Activated T-helper 17 cell treated with anti-CD3 and anti-CD28 coated beads, Interleukin-2, amount 50 U/mL, for 72 hours (primary cell): ENCODE data around the gene ABHD6. TPM values are rescaled to one million over a fixed set of nuclear protein-coding genes. Genes with fewer than 3 reads are reported as not detected.
"Not testable (repeated sequence)": the region's sequence is repeated elsewhere in the genome, so short reads cannot be mapped to it uniquely, and the experiment has no call there.

ENCODE experiments used
- ATAC-seq: fragments of 150-1000 bp; cut with Tn5 transposase; replicated peaks from 2 replicates; pipeline ENCODE4 v1.10.0; 2021; ENCODE audit warnings: mild to moderate bottlenecking, moderate library complexity
- H3K27ac Mint-ChIP-seq: one replicate; pipeline ENCODE4 v1.8.0; 2022; ENCODE audit warnings: mixed read lengths
- H3K27me3 Mint-ChIP-seq: one replicate; pipeline ENCODE4 v1.8.0; 2022; ENCODE audit warnings: mixed read lengths
- H3K36me3 Mint-ChIP-seq: one replicate; pipeline ENCODE4 v1.8.0; 2022; ENCODE audit warnings: low read depth, mild to moderate bottlenecking, mixed read lengths
- H3K4me1 Mint-ChIP-seq: one replicate; pipeline ENCODE4 v1.8.0; 2022; ENCODE audit warnings: mixed read lengths
- H3K4me3 Mint-ChIP-seq: one replicate; pipeline ENCODE4 v1.8.0; 2022; ENCODE audit warnings: mild to moderate bottlenecking, mixed read lengths
- H3K9me3 Mint-ChIP-seq: one replicate; pipeline ENCODE4 v1.8.0; 2022; ENCODE audit warnings: mixed read lengths
- total RNA-seq, 2 donors: library from RNA; stranded (reverse); gene quantifications; one replicate each; pipeline ENCODE4 v1.2.3, GENCODE V29; 2022

ABHD6 gene
- total RNA-seq, 2 donors from 2014 or later: 1.8 to 4.9 TPM

DNA sequence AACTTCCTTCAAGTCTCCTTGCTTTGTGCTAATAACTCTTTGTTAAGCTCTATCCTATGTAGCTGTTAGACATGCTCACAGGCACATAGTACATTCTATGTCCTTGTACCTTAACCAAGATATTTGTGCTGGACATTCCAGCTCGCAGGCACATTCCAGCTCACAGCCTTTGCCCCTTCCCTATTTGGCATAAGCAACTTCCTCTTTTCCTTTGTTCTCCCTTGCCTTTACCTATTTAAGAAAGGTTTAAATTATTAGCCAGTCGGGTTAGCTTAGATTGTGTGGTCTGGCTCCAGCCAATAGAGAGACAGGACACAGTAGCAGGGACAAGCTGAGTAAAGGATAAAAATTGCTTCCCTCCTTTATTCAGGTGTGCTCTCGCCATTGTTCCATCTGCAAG is 36.1 kb upstream of the ABHD6 start:
- not testable (repeated sequence) for H3K4me1 Mint-ChIP-seq, H3K36me3 Mint-ChIP-seq, H3K27ac Mint-ChIP-seq, ATAC-seq, H3K9me3 Mint-ChIP-seq, H3K4me3 Mint-ChIP-seq
- H3K27me3 Mint-ChIP-seq: peaks cover 20% of the 10 kb centered on the region

DNA sequence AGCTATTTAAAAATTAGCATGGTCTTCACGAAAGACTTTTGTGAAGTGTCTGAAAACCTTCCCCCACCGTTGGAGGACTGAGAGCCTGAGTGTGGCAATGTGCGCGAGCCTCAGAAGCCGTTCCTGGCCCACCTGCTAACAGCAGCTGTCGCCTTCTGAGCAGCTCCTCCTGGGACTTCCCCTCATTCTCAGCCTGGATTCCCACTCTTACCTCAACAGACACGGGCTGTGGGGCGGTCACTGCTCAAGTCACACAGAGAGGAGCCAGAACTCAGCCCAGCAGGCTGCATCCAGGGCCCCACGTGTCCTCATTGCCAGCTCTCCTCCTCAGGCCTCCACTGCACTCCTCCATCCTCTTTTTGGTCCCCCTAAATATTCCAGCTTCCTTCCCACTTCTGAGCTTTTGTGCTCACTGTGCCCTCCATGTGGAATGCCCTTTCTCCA is 34.7 kb upstream of the ABHD6 start:
- no peaks in the 10 kb centered on the region for H3K36me3 Mint-ChIP-seq
- ATAC-seq: no peak
- no peak overlapping the region for H3K4me3 Mint-ChIP-seq
- H3K4me1 Mint-ChIP-seq: no peaks in the 10 kb centered on the region
- H3K9me3 Mint-ChIP-seq: no peaks in the 10 kb centered on the region
- H3K27me3 Mint-ChIP-seq: peaks cover 25% of the 10 kb centered on the region
- no peak overlapping the region for H3K27ac Mint-ChIP-seq

DNA sequence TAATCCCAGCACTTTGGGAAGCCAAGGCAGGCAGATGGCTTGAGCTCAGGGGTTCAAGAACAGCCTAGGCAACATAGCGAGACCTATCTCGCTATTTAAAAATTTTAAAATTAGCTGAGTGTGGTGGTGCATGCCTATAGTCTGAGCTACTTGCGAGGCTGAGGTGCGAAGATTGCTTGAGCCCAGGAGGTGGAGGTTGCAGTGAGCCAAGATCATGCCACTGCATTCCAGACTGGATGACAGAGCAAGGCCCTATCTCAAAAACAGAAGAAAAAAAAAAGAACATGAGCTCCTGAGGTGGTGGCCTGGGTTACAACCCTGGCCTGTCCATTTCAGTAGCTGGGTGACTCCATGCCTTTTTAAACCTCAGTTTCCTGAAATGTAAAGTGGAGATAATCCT is 34.1 kb upstream of the ABHD6 start:
- ATAC-seq: no peak
- Mint-ChIP-seq H3K27ac (no peak overlapping the region), H3K9me3 (no peaks in the 10 kb centered on the region), H3K36me3 (no peaks in the 10 kb centered on the region), H3K4me1 (no peaks in the 10 kb centered on the region), H3K27me3 (peaks cover 21% of the 10 kb centered on the region), H3K4me3 (no peak overlapping the region)

DNA sequence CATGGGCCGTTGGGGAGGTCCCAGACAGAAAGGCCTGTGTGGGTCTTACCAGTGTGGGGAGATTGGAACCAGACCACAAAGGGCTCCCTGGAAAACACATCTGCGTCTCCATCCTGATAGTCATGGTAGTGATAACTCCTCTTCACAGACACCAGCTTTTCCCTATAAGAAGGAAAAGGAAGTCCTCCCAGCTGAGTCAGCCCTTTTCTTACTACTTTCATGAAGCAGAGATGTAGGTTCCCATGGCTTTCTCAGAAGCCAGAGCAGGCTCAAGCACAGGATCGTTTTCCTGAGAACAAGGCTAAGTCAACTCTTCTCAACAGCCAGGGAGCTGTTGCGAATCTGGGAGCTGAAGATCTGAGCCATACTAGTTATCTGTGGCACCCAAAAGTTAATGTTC is 32.9 kb upstream of the ABHD6 start:
- no peak overlapping the region for H3K4me3 Mint-ChIP-seq
- no peaks in the 10 kb centered on the region for H3K9me3 Mint-ChIP-seq
- no peaks in the 10 kb centered on the region for H3K36me3 Mint-ChIP-seq
- H3K4me1 Mint-ChIP-seq: no peaks in the 10 kb centered on the region
- no peak overlapping the region for H3K27ac Mint-ChIP-seq
- peaks cover 20% of the 10 kb centered on the region for H3K27me3 Mint-ChIP-seq
- no peak for ATAC-seq

DNA sequence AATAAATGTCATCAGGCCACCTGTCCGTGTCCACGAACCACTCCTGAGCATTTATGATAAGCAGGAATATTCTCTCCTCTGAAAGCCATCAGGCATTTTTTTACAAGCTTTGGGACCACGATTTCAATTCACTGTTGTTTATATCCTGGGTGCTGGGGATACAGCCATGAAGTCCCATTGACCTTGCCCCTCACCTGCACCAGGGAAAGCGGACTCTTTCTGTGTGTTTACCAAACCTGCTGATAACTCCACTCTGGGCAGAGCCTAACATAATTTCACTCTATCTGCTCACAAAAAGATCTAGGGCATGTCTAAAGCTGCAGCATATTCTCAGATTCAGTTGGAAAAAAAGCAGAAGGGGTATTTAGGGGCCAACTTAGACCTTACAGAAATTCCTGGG is 31.6 kb upstream of the ABHD6 start:
- no peaks in the 10 kb centered on the region for H3K36me3 Mint-ChIP-seq
- H3K4me3 Mint-ChIP-seq: no peak overlapping the region
- peak overlapping the region; percentile 43 for H3K27ac Mint-ChIP-seq
- no peak for ATAC-seq
- H3K4me1 Mint-ChIP-seq: no peaks in the 10 kb centered on the region
- H3K9me3 Mint-ChIP-seq: no peaks in the 10 kb centered on the region
- peaks cover 23% of the 10 kb centered on the region for H3K27me3 Mint-ChIP-seq

DNA sequence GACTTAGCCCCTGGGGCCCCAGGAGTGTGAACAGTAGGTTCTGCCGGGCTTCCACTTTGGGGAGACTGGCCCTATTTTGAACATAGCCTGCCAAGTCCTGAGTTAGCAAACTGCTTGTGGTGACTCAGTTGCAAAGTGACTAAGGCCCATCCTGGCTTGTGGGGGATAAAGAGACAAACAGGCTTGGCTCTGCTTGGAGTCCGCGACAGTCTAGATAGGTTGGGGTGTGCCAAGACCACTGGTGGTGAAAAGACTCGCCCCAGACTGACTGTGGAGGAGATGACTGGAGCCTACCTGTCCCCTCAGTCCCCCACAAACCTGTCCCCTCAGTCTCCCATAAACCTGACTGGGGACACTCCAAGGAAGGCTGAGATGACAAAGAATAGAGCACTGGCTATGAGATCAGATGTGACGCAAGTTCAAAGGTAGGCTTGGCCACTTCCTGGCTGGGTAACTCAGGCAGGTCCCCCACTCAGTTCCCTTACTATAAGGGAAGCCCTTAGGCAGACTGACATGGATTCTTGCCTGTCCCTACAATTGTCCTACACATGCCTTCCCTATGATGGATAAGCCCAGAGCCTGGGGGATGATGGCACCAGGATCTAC is 31.1 kb upstream of the ABHD6 start:
- no peaks in the 10 kb centered on the region for H3K36me3 Mint-ChIP-seq
- peak overlapping the region; percentile 43 for H3K27ac Mint-ChIP-seq

DNA sequence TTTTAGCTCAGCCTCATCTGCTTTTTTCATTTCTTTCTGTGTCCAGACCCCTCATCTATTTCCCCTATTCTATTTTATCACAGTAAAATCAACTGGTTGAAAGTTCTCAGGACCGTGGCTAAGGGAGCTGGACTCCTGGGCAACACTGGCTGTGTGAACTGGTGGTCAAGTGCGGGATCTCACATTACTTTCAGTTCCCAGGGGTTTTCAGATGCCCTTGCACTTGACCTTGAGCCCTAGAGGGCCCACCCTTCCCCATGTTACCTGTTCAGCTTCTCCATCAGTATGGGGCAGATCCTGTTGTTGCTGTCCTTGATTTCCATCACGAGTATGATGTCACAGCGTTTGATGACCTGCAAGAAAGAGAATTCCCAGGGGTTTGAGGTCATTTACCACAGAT is 29.6 kb upstream of the ABHD6 start:
- Mint-ChIP-seq H3K4me1 (no peaks in the 10 kb centered on the region), H3K9me3 (no peaks in the 10 kb centered on the region), H3K27ac (peak overlapping the region; percentile 42), H3K36me3 (no peaks in the 10 kb centered on the region), H3K27me3 (peaks cover 19% of the 10 kb centered on the region), H3K4me3 (no peak overlapping the region)
- no peak for ATAC-seq

More for the DNA sequence above, 31.1 kb upstream of the ABHD6 start:
- Mint-ChIP-seq H3K9me3 (no peaks in the 10 kb centered on the region), H3K27me3 (peaks cover 22% of the 10 kb centered on the region), H3K4me1 (no peaks in the 10 kb centered on the region), H3K4me3 (no peak overlapping the region)
- ATAC-seq: peak; percentile 98

DNA sequence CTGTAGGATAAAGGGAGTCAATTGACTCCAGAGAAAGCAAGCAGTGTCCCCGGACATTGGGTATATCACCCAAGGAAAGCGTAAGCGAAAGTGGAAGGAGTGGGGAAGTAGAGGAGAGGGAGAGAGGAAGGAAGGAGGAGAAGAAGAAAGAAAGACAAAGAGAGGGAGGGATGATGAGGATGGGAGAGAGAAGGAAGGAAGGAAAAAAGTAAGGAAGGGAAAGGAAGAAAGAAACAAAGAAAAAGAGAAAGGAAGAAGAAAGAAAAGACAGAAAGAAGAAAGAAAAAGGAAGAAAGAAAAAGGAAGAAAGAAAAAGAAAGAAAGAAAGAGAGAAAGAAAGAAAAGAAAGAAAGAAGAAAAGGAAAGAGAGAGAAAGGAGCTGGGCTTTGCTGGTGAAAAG is 27.7 kb upstream of the ABHD6 start:
- peaks cover 4% of the 10 kb centered on the region for H3K4me1 Mint-ChIP-seq
- H3K9me3 Mint-ChIP-seq: no peaks in the 10 kb centered on the region
- no peak overlapping the region for H3K4me3 Mint-ChIP-seq
- no peaks in the 10 kb centered on the region for H3K36me3 Mint-ChIP-seq
- H3K27me3 Mint-ChIP-seq: peaks cover 15% of the 10 kb centered on the region
- no peak for ATAC-seq
- peak overlapping the region; percentile 32 for H3K27ac Mint-ChIP-seq

DNA sequence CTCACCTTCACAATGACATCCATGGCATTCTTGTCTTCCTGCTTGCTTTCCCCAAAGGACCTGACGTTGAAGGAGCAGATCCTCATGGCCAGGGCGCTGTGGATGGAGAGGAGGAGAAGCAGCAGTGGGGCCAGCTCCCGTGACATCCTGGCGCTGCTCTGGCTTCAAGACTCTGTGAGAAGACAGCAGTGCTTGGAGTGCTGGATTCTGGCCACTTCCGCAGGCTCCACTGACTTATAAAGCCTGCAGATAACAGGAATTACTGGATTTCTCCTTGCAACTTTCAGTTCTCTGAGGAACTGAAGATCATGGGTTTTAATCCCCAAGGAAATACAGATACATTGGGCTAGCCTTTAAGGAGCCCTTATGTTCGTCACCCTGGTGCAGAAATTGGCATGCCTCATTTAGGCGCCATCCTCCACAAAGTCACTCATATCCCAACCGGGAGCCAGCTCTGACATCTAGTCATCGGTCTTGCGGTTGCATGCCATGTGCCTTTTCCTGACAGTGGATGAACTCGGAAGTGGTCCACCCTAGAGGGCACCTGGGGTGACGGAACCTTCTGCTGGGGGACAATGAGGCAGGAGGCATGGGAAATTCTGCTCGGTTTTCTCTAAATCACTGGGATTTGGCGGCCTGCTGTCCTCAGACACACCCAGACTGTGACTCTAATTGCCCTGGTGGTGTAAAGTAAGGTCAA is 26.7 kb upstream of the ABHD6 start, which contains the start of gene DNASE1L3:
Gene DNASE1L3 (minus strand): TSS at position 212 of the 700 bp plus-strand sequence. CDS start 66 bp downstream, at position 146.
- Mint-ChIP-seq H3K9me3 (no peaks in the 10 kb centered on the region), H3K27ac (peak within 1 kb of the TSS; percentile 32), H3K4me1 (peaks cover 8% of the 10 kb centered on the region), H3K4me3 (no peak within 1 kb of the TSS), H3K27me3 (peaks cover 15% of the 10 kb centered on the region), H3K36me3 (no peaks in the 10 kb centered on the region)
- no peak for ATAC-seq

DNA sequence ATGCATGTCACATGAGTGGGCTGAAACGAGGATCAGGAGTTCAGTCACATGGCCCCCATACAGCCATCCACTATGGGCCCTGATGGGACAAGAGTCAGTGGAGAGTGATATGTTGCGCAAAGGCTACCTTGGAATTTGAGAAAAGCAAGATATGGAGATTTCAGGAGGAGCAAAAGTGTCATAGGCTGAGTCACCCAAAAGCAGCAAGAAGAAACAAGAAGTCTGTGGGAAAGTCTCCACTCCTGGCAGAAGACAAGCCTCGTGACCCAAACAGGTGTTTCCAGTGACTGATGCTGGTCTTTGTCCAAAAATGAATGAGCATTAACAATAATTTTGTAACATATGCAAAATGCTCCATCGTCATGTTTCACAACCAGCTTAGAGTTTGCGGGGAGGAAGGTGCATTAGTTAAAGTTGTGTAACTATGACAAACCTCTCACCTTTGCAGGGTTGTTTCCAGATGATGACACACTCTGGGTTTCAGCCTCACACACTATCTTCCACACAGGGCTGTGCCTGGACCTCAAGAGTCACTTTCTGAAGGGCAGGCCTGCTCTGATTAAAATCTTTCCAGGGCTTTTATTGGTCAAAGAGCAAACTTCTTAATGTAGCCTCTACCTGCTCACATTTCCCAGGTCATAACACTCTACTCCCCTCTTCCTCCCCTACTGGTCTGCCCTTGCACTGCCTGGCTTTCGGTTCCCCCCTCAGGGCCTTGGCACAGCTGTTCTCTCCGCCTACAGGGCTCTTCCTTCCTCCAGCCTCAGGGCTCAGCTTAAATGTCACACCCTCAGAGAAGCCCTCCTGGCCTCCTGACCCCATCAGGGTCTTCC is 22.9 kb upstream of the ABHD6 start:
- peak overlapping the region; percentile 27 for H3K4me3 Mint-ChIP-seq
- H3K27ac Mint-ChIP-seq: peak overlapping the region; percentile 71
- peaks cover 8% of the 10 kb centered on the region for H3K27me3 Mint-ChIP-seq
- no peaks in the 10 kb centered on the region for H3K9me3 Mint-ChIP-seq
- H3K36me3 Mint-ChIP-seq: no peaks in the 10 kb centered on the region
- peak; percentile 98 for ATAC-seq
- peaks cover 8% of the 10 kb centered on the region for H3K4me1 Mint-ChIP-seq

DNA sequence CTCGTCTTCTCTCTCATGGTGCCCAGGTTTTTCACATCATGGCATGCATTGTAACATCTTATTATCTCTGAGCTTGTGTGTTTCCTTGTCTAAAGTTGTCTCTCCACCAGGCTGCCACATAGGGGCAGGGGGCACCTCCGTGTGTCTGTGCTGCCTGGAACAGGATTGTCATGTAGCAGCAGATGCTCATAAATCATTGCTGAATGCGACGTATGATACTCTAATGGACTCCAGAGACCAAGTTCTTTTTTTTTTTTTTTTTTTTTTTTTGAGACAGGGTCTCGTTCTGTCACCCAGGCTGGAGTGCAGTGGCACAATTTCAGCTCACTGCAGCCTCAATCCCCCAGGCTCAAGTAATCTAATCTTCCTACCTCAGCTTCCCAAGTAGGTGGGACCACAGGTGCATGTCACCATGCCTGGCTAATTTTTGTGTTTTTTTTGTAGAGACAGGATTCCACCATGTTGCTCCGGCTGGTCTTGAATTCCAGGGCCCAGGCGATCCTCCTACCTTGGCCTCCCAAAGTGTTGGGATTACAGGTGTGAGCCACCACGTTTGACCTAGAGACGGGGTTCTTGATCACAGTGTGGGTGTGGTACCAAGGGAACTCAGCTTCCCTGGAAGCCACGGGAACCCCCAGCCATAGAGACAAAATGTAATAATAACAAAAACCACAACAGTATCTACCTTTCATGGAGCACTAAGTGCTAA is 22.1 kb upstream of the ABHD6 start:
- H3K4me3 Mint-ChIP-seq: peak overlapping the region; percentile 27
- peaks cover 8% of the 10 kb centered on the region for H3K4me1 Mint-ChIP-seq
- peak overlapping the region; percentile 71 for H3K27ac Mint-ChIP-seq
- H3K36me3 Mint-ChIP-seq: no peaks in the 10 kb centered on the region
- ATAC-seq: no peak
- H3K9me3 Mint-ChIP-seq: no peaks in the 10 kb centered on the region
- H3K27me3 Mint-ChIP-seq: peaks cover 4% of the 10 kb centered on the region

DNA sequence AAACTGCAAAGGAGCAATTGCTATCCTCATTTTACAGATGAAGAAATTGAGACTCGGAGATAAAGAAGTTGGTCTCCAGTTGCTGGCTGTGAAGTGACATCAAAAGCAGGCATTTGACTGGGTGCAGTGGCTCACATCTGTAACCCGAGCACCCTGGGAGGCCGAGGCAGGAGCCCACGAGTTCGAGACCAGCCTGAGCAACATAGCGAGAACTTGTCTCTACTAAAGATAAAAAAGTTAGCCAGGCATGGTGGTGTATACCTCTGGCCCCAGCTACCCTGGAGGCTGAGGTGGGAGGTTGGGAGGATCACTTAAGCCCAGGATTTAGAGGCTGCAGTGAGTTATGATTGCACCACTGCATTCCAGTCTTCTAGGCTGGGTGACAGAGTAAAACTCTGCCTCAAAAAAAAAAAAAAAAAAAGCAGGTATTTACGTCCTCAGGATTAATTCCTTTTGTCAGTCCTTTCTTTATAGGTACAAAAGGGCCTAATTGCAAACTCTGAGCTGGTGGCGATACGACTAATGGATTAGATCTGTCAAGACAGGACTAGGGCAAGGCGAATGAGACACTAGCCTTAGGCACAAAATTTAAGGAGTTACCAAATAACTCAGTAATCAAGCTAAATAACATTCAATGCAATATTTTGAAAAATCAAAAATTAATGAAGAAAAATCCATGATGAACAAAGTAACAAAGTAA is 20.9 kb upstream of the ABHD6 start:
- Mint-ChIP-seq H3K4me3 (no peak overlapping the region), H3K4me1 (peaks cover 8% of the 10 kb centered on the region), H3K9me3 (no peaks in the 10 kb centered on the region), H3K27me3 (no peaks in the 10 kb centered on the region), H3K36me3 (no peaks in the 10 kb centered on the region), H3K27ac (no peak overlapping the region)
- ATAC-seq: no peak

DNA sequence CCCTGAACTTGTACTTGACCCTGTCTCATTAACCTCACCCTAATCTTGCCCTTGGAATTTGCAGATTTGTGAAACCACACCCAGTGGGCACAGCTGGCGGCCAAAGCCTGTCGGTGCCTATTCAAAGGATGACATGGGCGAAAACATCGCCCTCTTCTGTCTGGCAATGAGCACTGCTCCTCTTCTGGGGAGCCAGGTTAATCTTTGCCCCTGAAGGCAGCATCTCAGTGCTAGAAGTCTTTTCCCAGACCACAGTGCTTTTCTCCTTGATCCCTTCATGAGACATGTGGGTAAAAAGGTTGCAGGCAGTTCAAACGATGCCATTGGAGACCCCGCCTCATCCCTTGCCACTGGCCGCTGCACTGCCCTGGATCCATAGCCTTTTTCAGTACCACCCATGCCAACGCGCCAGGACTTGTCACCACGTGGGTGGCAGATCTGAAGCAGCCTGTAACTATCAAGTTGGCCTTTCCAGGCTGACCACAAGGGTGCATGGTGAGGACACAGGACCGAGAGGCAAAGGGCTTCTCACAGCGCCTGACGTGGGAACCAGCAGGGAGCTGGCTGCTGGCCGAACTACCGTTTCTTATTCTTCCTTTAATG is 20.3 kb upstream of the ABHD6 start:
- no peak for ATAC-seq
- Mint-ChIP-seq H3K4me3 (no peak overlapping the region), H3K27ac (no peak overlapping the region), H3K9me3 (no peaks in the 10 kb centered on the region), H3K36me3 (no peaks in the 10 kb centered on the region), H3K27me3 (no peaks in the 10 kb centered on the region), H3K4me1 (peaks cover 8% of the 10 kb centered on the region)
